ENCODE data around the gene BTBD1. TPM values are rescaled to one million over a fixed set of nuclear protein-coding genes. Genes with fewer than 3 reads are reported as not detected.
"Not testable (repeated sequence)": the region's sequence is repeated elsewhere in the genome, so short reads cannot be mapped to it uniquely, and the experiment has no call there.

Gene BTBD1
- total and polyA plus RNA-seq, 2 donors = 44.4 to 61.1 TPM

- Histone ChIP-seq H3K9me3 (ENCODE audit: control insufficient read depth in 2 of 2, insufficient read depth in 1 of 2, low read length in 1 of 2) (no peaks in the 10 kb centered on the region), H3K27ac (ENCODE audit: low read depth in 1 of 2, low read length in 1 of 2) (no peak overlapping the region), H3K4me1 (ENCODE audit: control insufficient read depth in 2 of 2, insufficient read depth in 2 of 2, low read length in 2 of 2) (no peaks in the 10 kb centered on the region), H3K36me3 (ENCODE audit: control insufficient read depth in 2 of 2, insufficient read depth in 2 of 2, low read length in 1 of 2) (no peaks in the 10 kb centered on the region), H3K27me3 (ENCODE audit: control insufficient read depth in 2 of 2, insufficient read depth in 1 of 2, low read length in 1 of 2) (no peaks in the 10 kb centered on the region), H3K4me3 (ENCODE audit: low read length in 2 of 2) (no peak overlapping the region)
- DNase-seq (ENCODE audit: low read depth in 6 of 9, low spot score in 9 of 9) = no peak
- WGBS = 79% methylated on average over 2 of the region's 2 CpGs
These were observed 20.5 kb upstream of the BTBD1 start for GRCh38 chr15:83087576-83087975.

GRCh38 chr15:83085864-83086552 is 19.0 kb upstream of the BTBD1 start:
- not testable (repeated sequence) for H3K4me3 ChIP-seq (ENCODE audit: low read length in 2 of 2); H3K9me3 ChIP-seq (ENCODE audit: control insufficient read depth in 2 of 2, insufficient read depth in 1 of 2, low read length in 1 of 2); H3K36me3 ChIP-seq (ENCODE audit: control insufficient read depth in 2 of 2, insufficient read depth in 2 of 2, low read length in 1 of 2); H3K27ac ChIP-seq (ENCODE audit: low read depth in 1 of 2, low read length in 1 of 2); DNase-seq (ENCODE audit: low read depth in 6 of 9, low spot score in 9 of 9); H3K4me1 ChIP-seq (ENCODE audit: control insufficient read depth in 2 of 2, insufficient read depth in 2 of 2, low read length in 2 of 2); H3K27me3 ChIP-seq (ENCODE audit: control insufficient read depth in 2 of 2, insufficient read depth in 1 of 2, low read length in 1 of 2)
- 92% methylated on average over 8 of the region's 8 CpGs for WGBS

DNA sequence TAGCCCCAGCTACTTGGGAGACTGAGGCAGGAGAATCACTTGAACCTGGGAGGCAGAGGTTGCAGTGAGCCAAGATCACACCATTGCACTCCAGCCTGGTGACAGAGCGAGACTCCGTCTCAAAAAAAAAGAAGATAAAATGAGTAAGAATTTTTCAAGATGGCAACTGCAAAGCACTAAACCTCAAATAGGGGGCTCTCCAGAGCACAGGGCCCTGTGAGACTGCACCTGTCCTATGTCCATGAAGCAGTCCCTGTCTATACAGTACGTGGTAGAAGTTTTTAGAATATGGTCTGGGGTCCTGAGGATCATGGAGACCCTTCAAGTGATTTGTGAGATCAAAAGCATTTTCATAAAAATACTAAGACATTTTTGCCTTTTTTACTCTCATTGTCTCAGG is 18.4 kb upstream of the BTBD1 start:
- not testable (repeated sequence) for H3K4me3 ChIP-seq (ENCODE audit: low read length in 2 of 2); H3K27me3 ChIP-seq (ENCODE audit: control insufficient read depth in 2 of 2, insufficient read depth in 1 of 2, low read length in 1 of 2); H3K9me3 ChIP-seq (ENCODE audit: control insufficient read depth in 2 of 2, insufficient read depth in 1 of 2, low read length in 1 of 2); DNase-seq (ENCODE audit: low read depth in 6 of 9, low spot score in 9 of 9); H3K36me3 ChIP-seq (ENCODE audit: control insufficient read depth in 2 of 2, insufficient read depth in 2 of 2, low read length in 1 of 2); H3K4me1 ChIP-seq (ENCODE audit: control insufficient read depth in 2 of 2, insufficient read depth in 2 of 2, low read length in 2 of 2); H3K27ac ChIP-seq (ENCODE audit: low read depth in 1 of 2, low read length in 1 of 2)
- WGBS = 95% methylated on average over 3 of the region's 3 CpGs

GRCh38 chr15:83082730-83083386 is 15.8 kb upstream of the BTBD1 start:
- 89% methylated on average over 5 of the region's 5 CpGs for WGBS
- H3K27ac ChIP-seq (ENCODE audit: low read depth in 1 of 2, low read length in 1 of 2) = no peak overlapping the region
- H3K36me3 ChIP-seq (ENCODE audit: control insufficient read depth in 2 of 2, insufficient read depth in 2 of 2, low read length in 1 of 2) = no peaks in the 10 kb centered on the region
- no peak for DNase-seq (ENCODE audit: low read depth in 6 of 9, low spot score in 9 of 9)
- H3K9me3 ChIP-seq (ENCODE audit: control insufficient read depth in 2 of 2, insufficient read depth in 1 of 2, low read length in 1 of 2) = no peaks in the 10 kb centered on the region
- no peak overlapping the region for H3K4me3 ChIP-seq (ENCODE audit: low read length in 2 of 2)
- peaks cover 0 to 3% of the 10 kb centered on the region in 2 donors for H3K27me3 ChIP-seq (ENCODE audit: control insufficient read depth in 2 of 2, insufficient read depth in 1 of 2, low read length in 1 of 2)
- no peaks in the 10 kb centered on the region for H3K4me1 ChIP-seq (ENCODE audit: control insufficient read depth in 2 of 2, insufficient read depth in 2 of 2, low read length in 2 of 2)

- peaks cover 0 to 3% of the 10 kb centered on the region in 2 donors for H3K27me3 ChIP-seq (ENCODE audit: control insufficient read depth in 2 of 2, insufficient read depth in 1 of 2, low read length in 1 of 2)
- 94% methylated on average over 5 of the region's 5 CpGs for WGBS
These were observed 14.4 kb upstream of the BTBD1 start for GRCh38 chr15:83081256-83082014.

DNA sequence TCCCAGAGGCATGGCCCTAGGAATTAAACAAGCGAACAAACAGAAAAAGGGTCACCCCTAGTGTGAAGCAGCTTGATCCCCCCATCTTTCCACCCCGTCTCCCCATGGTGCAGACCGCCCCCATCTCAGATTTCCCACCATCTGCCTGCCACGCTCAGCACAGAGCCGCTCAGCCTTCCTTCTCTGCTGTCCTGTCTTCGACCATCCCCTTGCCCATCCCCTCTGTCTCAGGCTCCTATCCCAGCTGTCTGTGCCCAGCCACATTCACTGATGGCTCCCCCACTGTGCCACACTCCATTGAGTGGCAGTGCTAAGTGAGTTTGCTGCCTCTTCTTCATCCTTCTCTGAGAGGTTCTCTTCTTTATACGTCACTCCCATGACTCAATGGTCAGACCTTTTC is 11.7 kb upstream of the BTBD1 start:
- no peak for DNase-seq (ENCODE audit: low read depth in 6 of 9, low spot score in 9 of 9)

More at GRCh38 chr15:83081256-83082014, 14.4 kb upstream of the BTBD1 start:
- H3K4me3 ChIP-seq (ENCODE audit: low read length in 2 of 2) = no peak overlapping the region
- no peaks in the 10 kb centered on the region for H3K4me1 ChIP-seq (ENCODE audit: control insufficient read depth in 2 of 2, insufficient read depth in 2 of 2, low read length in 2 of 2)
- H3K36me3 ChIP-seq (ENCODE audit: control insufficient read depth in 2 of 2, insufficient read depth in 2 of 2, low read length in 1 of 2) = no peaks in the 10 kb centered on the region
- H3K9me3 ChIP-seq (ENCODE audit: control insufficient read depth in 2 of 2, insufficient read depth in 1 of 2, low read length in 1 of 2) = no peaks in the 10 kb centered on the region
- no peak for DNase-seq (ENCODE audit: low read depth in 6 of 9, low spot score in 9 of 9)
- no peak overlapping the region for H3K27ac ChIP-seq (ENCODE audit: low read depth in 1 of 2, low read length in 1 of 2)

GRCh38 chr15:83077491-83078230 is 10.6 kb upstream of the BTBD1 start:
- Histone ChIP-seq H3K4me3 (ENCODE audit: low read length in 2 of 2) (no peak overlapping the region), H3K9me3 (ENCODE audit: control insufficient read depth in 2 of 2, insufficient read depth in 1 of 2, low read length in 1 of 2) (peaks cover 2 to 14% of the 10 kb centered on the region in 2 donors), H3K27ac (ENCODE audit: low read depth in 1 of 2, low read length in 1 of 2) (no peak overlapping the region), H3K4me1 (ENCODE audit: control insufficient read depth in 2 of 2, insufficient read depth in 2 of 2, low read length in 2 of 2) (no peaks in the 10 kb centered on the region), H3K27me3 (ENCODE audit: control insufficient read depth in 2 of 2, insufficient read depth in 1 of 2, low read length in 1 of 2) (peaks cover 0 to 3% of the 10 kb centered on the region in 2 donors), H3K36me3 (ENCODE audit: control insufficient read depth in 2 of 2, insufficient read depth in 2 of 2, low read length in 1 of 2) (no peaks in the 10 kb centered on the region)
- WGBS = 85% methylated on average over 5 of the region's 5 CpGs
- DNase-seq (ENCODE audit: low read depth in 6 of 9, low spot score in 9 of 9) = no peak

More for the DNA sequence above, 11.7 kb upstream of the BTBD1 start:
- Histone ChIP-seq H3K36me3 (ENCODE audit: control insufficient read depth in 2 of 2, insufficient read depth in 2 of 2, low read length in 1 of 2) (no peaks in the 10 kb centered on the region), H3K9me3 (ENCODE audit: control insufficient read depth in 2 of 2, insufficient read depth in 1 of 2, low read length in 1 of 2) (peaks cover 0 to 9% of the 10 kb centered on the region in 2 donors), H3K27ac (ENCODE audit: low read depth in 1 of 2, low read length in 1 of 2) (no peak overlapping the region), H3K4me3 (ENCODE audit: low read length in 2 of 2) (no peak overlapping the region), H3K4me1 (ENCODE audit: control insufficient read depth in 2 of 2, insufficient read depth in 2 of 2, low read length in 2 of 2) (no peaks in the 10 kb centered on the region), H3K27me3 (ENCODE audit: control insufficient read depth in 2 of 2, insufficient read depth in 1 of 2, low read length in 1 of 2) (peaks cover 0 to 3% of the 10 kb centered on the region in 2 donors)
- 92% methylated on average over 7 of the region's 7 CpGs for WGBS

DNA sequence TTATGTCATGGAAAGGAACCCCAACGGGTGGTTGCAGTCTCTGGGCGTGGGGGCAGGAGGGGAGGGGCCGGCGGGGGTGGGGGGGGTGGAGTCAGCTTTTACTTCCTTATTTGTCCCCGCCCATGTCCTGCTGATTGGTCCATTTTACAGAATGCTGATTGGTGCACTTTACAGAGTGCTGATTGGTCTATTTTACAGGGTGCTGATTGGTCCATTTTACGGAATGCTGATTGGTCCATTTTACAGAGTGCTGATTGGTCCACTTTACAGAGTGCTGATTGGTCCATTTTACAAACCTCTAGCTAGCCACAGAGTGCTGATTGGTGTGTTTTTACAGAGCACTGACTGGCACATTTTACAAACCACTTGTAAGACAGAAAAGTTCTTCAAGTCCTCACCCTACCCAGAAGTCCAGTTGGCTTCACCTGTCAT is 2.2 kb upstream of the BTBD1 start:
- not testable (repeated sequence) for H3K4me3 ChIP-seq (ENCODE audit: low read length in 2 of 2); H3K36me3 ChIP-seq (ENCODE audit: control insufficient read depth in 2 of 2, insufficient read depth in 2 of 2, low read length in 1 of 2); H3K27ac ChIP-seq (ENCODE audit: low read depth in 1 of 2, low read length in 1 of 2); DNase-seq (ENCODE audit: low read depth in 6 of 9, low spot score in 9 of 9); H3K27me3 ChIP-seq (ENCODE audit: control insufficient read depth in 2 of 2, insufficient read depth in 1 of 2, low read length in 1 of 2)
- H3K4me1 ChIP-seq (ENCODE audit: control insufficient read depth in 2 of 2, insufficient read depth in 2 of 2, low read length in 2 of 2) = peaks cover 5 to 11% of the 10 kb centered on the region in 2 donors
- 79% methylated on average over 6 of the region's 6 CpGs for WGBS
- peaks cover 2 to 11% of the 10 kb centered on the region in 2 donors for H3K9me3 ChIP-seq (ENCODE audit: control insufficient read depth in 2 of 2, insufficient read depth in 1 of 2, low read length in 1 of 2)
